HCT116 (cell line): ENCODE measurements around the gene RNASEH2A.

ENCODE experiments used
- CTCF ChIP-seq, 3 experiments: fragments of 200-600 bp in 1 of 3; sonication (generic) in 1 of 3; IDR thresholded peaks in 2 of 3; conservative IDR thresholded peaks in 1 of 3; 2 replicates each; pipeline ENCODE4 v1.5.1; 2012 to 2017; ENCODE audit warnings: low read depth in 2 of 3, low read length in 2 of 3, antibody characterized with exemption in 1 of 3, borderline replicate concordance in 1 of 3, control low read depth in 1 of 3, mild to moderate bottlenecking in 1 of 3, mixed read lengths in 1 of 3, mixed run types in 1 of 3, moderate library complexity in 1 of 3; ENCODE audit not compliant: insufficient read depth in 1 of 3
- ELF1 ChIP-seq: IDR thresholded peaks from 2 replicates; pipeline ENCODE4 v1.6.1; 2012; ENCODE audit warnings: low read depth, borderline replicate concordance
- EZH2 ChIP-seq: fragments of 200-600 bp; sonication (generic); IDR thresholded peaks from 2 replicates; pipeline ENCODE4 v1.6.1; 2017; ENCODE audit warnings: antibody characterized with exemption, mixed run types
- EZH2phosphoT487 ChIP-seq: fragments of 200-600 bp; IDR thresholded peaks from 2 replicates; pipeline ENCODE4 v1.6.1; 2018; ENCODE audit warnings: antibody characterized with exemption, borderline replicate concordance
- FOSL1 ChIP-seq: IDR thresholded peaks from 2 replicates; pipeline ENCODE4 v1.6.1; 2012; ENCODE audit warnings: low read depth
- JUND ChIP-seq: IDR thresholded peaks from 2 replicates; pipeline ENCODE4 v1.6.1; 2012
- MAX ChIP-seq: IDR thresholded peaks from 2 replicates; pipeline ENCODE4 v1.6.1; 2012
- POLR2A ChIP-seq: IDR thresholded peaks from 2 replicates; pipeline ENCODE4 v1.7.0; 2011; ENCODE audit warnings: borderline replicate concordance; ENCODE audit not compliant: insufficient read depth, insufficient read length; ENCODE audit errors: extremely low read depth
- POLR2AphosphoS5 ChIP-seq: IDR thresholded peaks from 2 replicates; pipeline ENCODE4 v1.6.1; 2011; ENCODE audit warnings: mild to moderate bottlenecking, low read depth, low read length, moderate library complexity
- REST ChIP-seq: IDR thresholded peaks from 2 replicates; pipeline ENCODE4 v1.6.1; 2012; ENCODE audit warnings: low read depth
- SIN3A ChIP-seq: IDR thresholded peaks from 2 replicates; pipeline ENCODE4 v1.6.1; 2012; ENCODE audit warnings: low read depth
- TCF7L2 ChIP-seq: IDR thresholded peaks from 2 replicates; pipeline ENCODE4 v1.7.0; 2011; ENCODE audit warnings: borderline replicate concordance, inconsistent platforms; ENCODE audit not compliant: insufficient read depth, insufficient read length; ENCODE audit errors: extremely low read depth
- YY1 ChIP-seq: IDR thresholded peaks from 2 replicates; pipeline ENCODE4 v1.6.1; 2011; ENCODE audit warnings: low read length, low read depth, moderate library complexity, mild to moderate bottlenecking; ENCODE audit not compliant: insufficient replicate concordance; ENCODE audit errors: extremely low read depth
- ZFX ChIP-seq: fragments of 450-650 bp; IDR thresholded peaks from 2 replicates; pipeline ENCODE4 v1.6.1; 2017

- TF ChIP-seq TCF7L2 = no peak
- no peak for TF ChIP-seq CTCF (IDR thresholded peaks at IDR 0.05 in 2 of 3, conservative IDR thresholded peaks at IDR 0.05 in 1 of 3; ENCODE audit: borderline replicate concordance in 1 of 3, insufficient read depth in 1 of 3, low read depth in 2 of 3, low read length in 2 of 3)
- no peak for TF ChIP-seq YY1
- no peak for TF ChIP-seq SIN3A
- TF ChIP-seq ELF1 = no peak
- no peak for TF ChIP-seq ZFX
- no peak for TF ChIP-seq EZH2phosphoT487
- no peak for TF ChIP-seq POLR2AphosphoS5
- TF ChIP-seq REST = no peak
- TF ChIP-seq EZH2 = no peak
- TF ChIP-seq POLR2A = no peak
- no peak for TF ChIP-seq MAX
- no peak for TF ChIP-seq FOSL1
- no peak for TF ChIP-seq JUND
Observed at GRCh38 chr19:12770922-12771321, 35.5 kb upstream of the RNASEH2A start.
